Astrocyte of the spinal cord (primary cell): Measurements from ENCODE around the gene KCNIP3.

Source experiments
- DNase-seq: peaks from one replicate; pipeline ENCODE4 v3.0.0; 2011; ENCODE audit warnings: low read depth, low spot score
- H3K4me3 ChIP-seq: 2 replicates; pipeline ENCODE4 v1.5.1; 2011; ENCODE audit warnings: low read depth, mild to moderate bottlenecking, low read length, moderate library complexity
- CTCF ChIP-seq: IDR thresholded peaks from 2 replicates; pipeline ENCODE4 v1.5.1; 2012; ENCODE audit warnings: low read depth, mild to moderate bottlenecking, low read length, inconsistent platforms
- in situ Hi-C: cut with HindIII; loops from 2 replicates; pipeline ENCODE4 v1.10.0; 2017; ENCODE audit warnings: low sequenced_read_pairs

The KCNIP3 gene

GRCh38 chr2:95348609-95349567, 51.7 kb downstream of the KCNIP3 start:
- DNase-seq, result no peak
- no peak overlapping the region for H3K4me3 ChIP-seq
- TF ChIP-seq CTCF, result no peak
- in situ Hi-C loops, result no loop called here

- no peak for TF ChIP-seq CTCF
- no peak overlapping the region for H3K4me3 ChIP-seq
- in situ Hi-C loops, result no loop called here
- no peak for DNase-seq
Observed at GRCh38 chr2:95349568-95350322, 52.6 kb downstream of the KCNIP3 start.

- no peak for DNase-seq
- no peak for TF ChIP-seq CTCF
- in situ Hi-C loops, result no loop called here
Observed at GRCh38 chr2:95350368-95350767, 53.2 kb downstream of the KCNIP3 start.

GRCh38 chr2:95350774-95351597, 53.8 kb downstream of the KCNIP3 start:
- no peak for DNase-seq
- TF ChIP-seq CTCF, result no peak
- no peak overlapping the region for H3K4me3 ChIP-seq
- in situ Hi-C loops, result no loop called here

More at GRCh38 chr2:95350368-95350767, 53.2 kb downstream of the KCNIP3 start:
- H3K4me3 ChIP-seq, result no peak overlapping the region

GRCh38 chr2:95351598-95351915, 54.4 kb downstream of the KCNIP3 start:
- in situ Hi-C loops, result no loop called here
- H3K4me3 ChIP-seq, result no peak overlapping the region
- DNase-seq, result no peak
- TF ChIP-seq CTCF, result no peak
